Thoracic aorta (tissue), 2 donors: Measurements from ENCODE around the gene CDH11. TPM values are rescaled to one million over a fixed set of nuclear protein-coding genes. Genes with fewer than 3 reads are reported as not detected.

ENCODE experiments used
- ATAC-seq: fragments of 150-250 bp; one replicate; pipeline ENCODE4 v1.8.0; 2017; ENCODE audit warnings: low read depth; ENCODE audit not compliant: insufficient number of reproducible peaks, low FRiP score
- DNase-seq: peaks from one replicate; pipeline ENCODE4 v3.0.0-alpha.2; 2020; ENCODE audit warnings: low spot score
- H3K27ac ChIP-seq, 2 donors: fragments of 200-600 bp; sonication (generic); 1 replicate in 1 of 2; 2 replicates in 1 of 2; pipeline ENCODE4 v1.5.1; 2016; ENCODE audit warnings: mild to moderate bottlenecking in 2 of 2, moderate library complexity in 2 of 2
- H3K27me3 ChIP-seq: fragments of 200-600 bp; sonication (generic); replicated peaks from 2 replicates; pipeline ENCODE4 v1.6.0; 2016; ENCODE audit warnings: mild to moderate bottlenecking; ENCODE audit not compliant: insufficient read depth
- H3K36me3 ChIP-seq: fragments of 200-600 bp; sonication (generic); one replicate; pipeline ENCODE4 v1.5.1; 2016
- H3K4me1 ChIP-seq, 2 donors: fragments of 200-600 bp; sonication (generic); 1 replicate in 1 of 2; 2 replicates in 1 of 2; pipeline versions ENCODE4 v1.5.1 to v1.6.0; 2016; ENCODE audit warnings: low read depth in 2 of 2, mild to moderate bottlenecking in 1 of 2; ENCODE audit not compliant: control insufficient read depth in 1 of 2
- H3K4me3 ChIP-seq: fragments of 200-600 bp; sonication (generic); 2 replicates; pipeline ENCODE4 v1.5.1; 2016; ENCODE audit warnings: mild to moderate bottlenecking
- H3K9me3 ChIP-seq: fragments of 200-600 bp; sonication (generic); 2 replicates; pipeline ENCODE4 v1.5.1; 2016
- CTCF ChIP-seq: fragments of 200-600 bp; sonication (generic); IDR thresholded peaks from one replicate; pipeline ENCODE4 v1.5.1; 2019; ENCODE audit warnings: antibody characterized with exemption
- total RNA-seq, 2 donors: library from RNA; depleted of rRNA; stranded (reverse); fragments of >200 nt; gene quantifications; one replicate each; pipeline versions ENCODE4 v1.1.0 to v1.2.3, GENCODE V29; 2016

The CDH11 gene
- total RNA-seq, 2 donors from 2014 or later, result 191 to 354 TPM

GRCh38 chr16:64948056-64948455 is 173.8 kb downstream of the CDH11 start:
- no peak for ATAC-seq
- no peaks in the 10 kb centered on the region for H3K27me3 ChIP-seq

GRCh38 chr16:64947651-64948050 is 174.2 kb downstream of the CDH11 start:
- no peaks in the 10 kb centered on the region for H3K9me3 ChIP-seq
- TF ChIP-seq CTCF, result no peak
- H3K27ac ChIP-seq, result no peak overlapping the region
- peaks cover 0 to 8% of the 10 kb centered on the region in 2 donors for H3K4me1 ChIP-seq
- H3K4me3 ChIP-seq, result no peak overlapping the region
- peaks cover 8% of the 10 kb centered on the region for H3K36me3 ChIP-seq
- no peak for DNase-seq
- H3K27me3 ChIP-seq, result no peaks in the 10 kb centered on the region
- no peak for ATAC-seq

More at GRCh38 chr16:64948056-64948455, 173.8 kb downstream of the CDH11 start:
- H3K36me3 ChIP-seq, result peaks cover 8% of the 10 kb centered on the region
- no peak for TF ChIP-seq CTCF
- no peak overlapping the region for H3K4me3 ChIP-seq
- DNase-seq, result no peak
- no peaks in the 10 kb centered on the region for H3K9me3 ChIP-seq
- H3K4me1 ChIP-seq, result peaks cover 0 to 12% of the 10 kb centered on the region in 2 donors
- H3K27ac ChIP-seq, result no peak overlapping the region

GRCh38 chr16:64933885-64934284 is 188.0 kb downstream of the CDH11 start:
- no peaks in the 10 kb centered on the region for H3K4me1 ChIP-seq
- no peak overlapping the region for H3K4me3 ChIP-seq
- DNase-seq (no peak), ATAC-seq (no peak)
- no peaks in the 10 kb centered on the region for H3K27me3 ChIP-seq
- TF ChIP-seq CTCF, result no peak
- no peaks in the 10 kb centered on the region for H3K9me3 ChIP-seq
- H3K27ac ChIP-seq, result no peak overlapping the region
- H3K36me3 ChIP-seq, result no peaks in the 10 kb centered on the region

GRCh38 chr16:64926476-64926875 is 195.4 kb downstream of the CDH11 start:
- DNase-seq (no peak), ATAC-seq (no peak)
- no peak overlapping the region for H3K4me3 ChIP-seq
- no peaks in the 10 kb centered on the region for H3K27me3 ChIP-seq
- H3K9me3 ChIP-seq, result no peaks in the 10 kb centered on the region
- no peak for TF ChIP-seq CTCF
- H3K4me1 ChIP-seq, result no peaks in the 10 kb centered on the region
- H3K27ac ChIP-seq, result no peak overlapping the region
- no peaks in the 10 kb centered on the region for H3K36me3 ChIP-seq

GRCh38 chr16:64925166-64925565 is 196.7 kb downstream of the CDH11 start:
- no peak for TF ChIP-seq CTCF
- Histone ChIP-seq H3K4me1 (no peaks in the 10 kb centered on the region), H3K27me3 (no peaks in the 10 kb centered on the region), H3K9me3 (no peaks in the 10 kb centered on the region), H3K36me3 (no peaks in the 10 kb centered on the region), H3K4me3 (no peak overlapping the region), H3K27ac (no peak overlapping the region)
- ATAC-seq, result no peak
- no peak for DNase-seq
